Uterus (tissue), 2 donors: ENCODE data around the gene DNAH10.

Experiments used
- CTCF ChIP-seq, 4 experiments: fragments of 200-600 bp in 2 of 4; fragments of 450-650 bp in 2 of 4; sonication (generic) in 2 of 4; IDR thresholded peaks; one replicate each; pipeline ENCODE4 v1.5.1; 2016 to 2019; ENCODE audit warnings: antibody characterized with exemption in 4 of 4, mild to moderate bottlenecking in 2 of 4, moderate library complexity in 1 of 4
- POLR2A ChIP-seq, 2 donors: fragments of 450-650 bp; IDR thresholded peaks; one replicate each; pipeline ENCODE4 v1.6.1; 2016; ENCODE audit warnings: antibody characterized with exemption in 2 of 2, mild to moderate bottlenecking in 1 of 2, moderate library complexity in 1 of 2

- TF ChIP-seq CTCF (IDR thresholded peaks at IDR 0.05) (no peak), POLR2A (IDR thresholded peaks at IDR 0.05) (no peak)
These were observed 67.5 kb downstream of the DNAH10 start for GRCh38 chr12:123829561-123829960.
